B cell (primary cell): ENCODE results near the gene GEMIN5. TPM values are rescaled to one million over a fixed set of nuclear protein-coding genes. Genes with fewer than 3 reads are reported as not detected.
"Not testable (repeated sequence)": the region's sequence is repeated elsewhere in the genome, so short reads cannot be mapped to it uniquely, and the experiment has no call there.

Experiments used
- ATAC-seq: fragments of 200-7000 bp; cut with Tn5 transposase; one replicate; pipeline ENCODE4 v1.10.0; 2021; ENCODE audit warnings: low read depth, mild to moderate bottlenecking, moderate number of reproducible peaks, moderate library complexity
- CTCF ChIA-PET: fragments of 350-600 bp; sonication (Branson Sonifier 250); formaldehyde crosslinking; loops from one replicate; lab custom pipeline; 2021; ENCODE audit warnings: antibody characterized with exemption, inconsistent platforms; lab: Charles Lee
- POLR2A ChIA-PET: fragments of 350-600 bp; sonication (Branson Sonifier 250); formaldehyde crosslinking; loops from one replicate; lab custom pipeline; 2021; ENCODE audit warnings: antibody characterized with exemption; lab: Charles Lee
- DNase-seq: peaks from one replicate; pipeline ENCODE4 v3.0.0; 2013
- H2AFZ ChIP-seq: 2 replicates; pipeline ENCODE4 v1.6.1; 2012; ENCODE audit warnings: mild to moderate bottlenecking, low read depth, low read length; ENCODE audit not compliant: insufficient read depth, poor library complexity, severe bottlenecking
- H3K27ac ChIP-seq, 2 donors: 1 replicate in 1 of 2; 2 replicates in 1 of 2; pipeline ENCODE4 v1.5.1; 2012 to 2013; ENCODE audit warnings: low read length in 2 of 2, mild to moderate bottlenecking in 2 of 2, moderate library complexity in 1 of 2
- H3K27me3 ChIP-seq, 4 experiments: fragments of 200-600 bp in 1 of 4; sonication (generic) in 1 of 4; replicated peaks in 1 of 4; 1 replicate in 2 of 4; 2 replicates in 2 of 4; pipeline versions ENCODE4 v1.6.1 to v1.7.0; 2013 to 2016; ENCODE audit warnings: low read length in 3 of 4, mild to moderate bottlenecking in 2 of 4, mixed read lengths in 1 of 4, moderate library complexity in 1 of 4; ENCODE audit not compliant: insufficient read depth in 4 of 4, control insufficient read depth in 3 of 4; ENCODE audit errors: control extremely low read depth in 1 of 4
- H3K36me3 ChIP-seq, 2 experiments: replicated peaks in 1 of 2; 1 replicate in 1 of 2; 2 replicates in 1 of 2; pipeline versions ENCODE4 v1.6.1 to v1.7.1; 2013; ENCODE audit warnings: low read length in 1 of 2; ENCODE audit not compliant: insufficient read depth in 2 of 2, control insufficient read depth in 1 of 2; ENCODE audit errors: control extremely low read depth in 1 of 2, extremely low read depth in 1 of 2
- H3K4me1 ChIP-seq, 2 donors: fragments of 200-600 bp in 1 of 2; sonication (generic) in 1 of 2; 1 replicate in 1 of 2; 2 replicates in 1 of 2; pipeline versions ENCODE4 v1.5.1 to v1.6.1; 2013 to 2017; ENCODE audit warnings: low read length in 2 of 2; ENCODE audit not compliant: control insufficient read depth in 2 of 2, insufficient read depth in 2 of 2
- H3K4me2 ChIP-seq: replicated peaks from 2 replicates; pipeline ENCODE3; 2012; ENCODE audit warnings: mild to moderate bottlenecking, low read depth, low read length; ENCODE audit not compliant: poor library complexity, severe bottlenecking
- H3K4me3 ChIP-seq, 5 experiments: fragments of 200-600 bp in 1 of 5; sonication (generic) in 1 of 5; 1 replicate in 3 of 5; 2 replicates in 2 of 5; pipeline versions ENCODE4 v1.5.1 to v1.7.0; 2011 to 2016; ENCODE audit warnings: low read length in 4 of 5, mild to moderate bottlenecking in 4 of 5, low read depth in 2 of 5, control low read depth in 1 of 5, moderate library complexity in 1 of 5; ENCODE audit not compliant: insufficient read depth in 1 of 5; ENCODE audit errors: control extremely low read depth in 1 of 5, extremely low read depth in 1 of 5
- H3K79me2 ChIP-seq: fragments of 200-600 bp; sonication (generic); one replicate; pipeline ENCODE4 v1.6.0; 2016; ENCODE audit warnings: low read length; ENCODE audit not compliant: control insufficient read depth, insufficient read depth
- H3K9ac ChIP-seq: fragments of 200-600 bp; sonication (generic); 2 replicates; pipeline ENCODE4 v1.6.1; 2017; ENCODE audit warnings: mild to moderate bottlenecking, low read length, moderate library complexity
- H3K9me3 ChIP-seq, 3 donors: one replicate each; pipeline versions ENCODE4 v1.6.1 to v1.7.1; 2013; ENCODE audit warnings: low read length in 2 of 3; ENCODE audit not compliant: control insufficient read depth in 2 of 3, insufficient read depth in 1 of 3; ENCODE audit errors: control extremely low read depth in 1 of 3
- H4K20me1 ChIP-seq: 2 replicates; pipeline ENCODE4 v1.6.0; 2012; ENCODE audit warnings: mild to moderate bottlenecking, low read length; ENCODE audit not compliant: insufficient read depth, control insufficient read depth, poor library complexity, severe bottlenecking
- H3K27ac Mint-ChIP-seq: one replicate; pipeline ENCODE4 v1.8.0; 2021; ENCODE audit warnings: mixed read lengths
- H3K27me3 Mint-ChIP-seq: one replicate; pipeline ENCODE4 v1.8.0; 2021; ENCODE audit warnings: mixed read lengths
- H3K4me1 Mint-ChIP-seq: one replicate; pipeline ENCODE4 v1.8.0; 2021; ENCODE audit warnings: mixed read lengths
- H3K4me3 Mint-ChIP-seq: one replicate; pipeline ENCODE4 v1.8.0; 2021; ENCODE audit warnings: mixed read lengths
- H3K9me3 Mint-ChIP-seq: one replicate; pipeline ENCODE4 v1.8.0; 2022; ENCODE audit warnings: mixed read lengths; ENCODE audit not compliant: insufficient read depth
- CTCF ChIP-seq: fragments of 200-600 bp; IDR thresholded peaks from one replicate; pipeline ENCODE4 v1.8.0; 2022; ENCODE audit warnings: antibody characterized with exemption, mild to moderate bottlenecking
- EZH2 ChIP-seq: IDR thresholded peaks from 2 replicates; pipeline ENCODE4 v1.6.1; 2012; ENCODE audit warnings: borderline replicate concordance, low read depth, mild to moderate bottlenecking, moderate library complexity, low read length; ENCODE audit not compliant: insufficient read depth, poor library complexity, severe bottlenecking
- WGBS: methylation state at CpG from one replicate; pipeline ENCODE4 v1.1.5; 2013; ENCODE audit warnings: missing lambda C conversion rate; ENCODE audit not compliant: insufficient coverage; 5-methylcytosine and 5-hydroxymethylcytosine counted together
- intact Hi-C: fragments of 100-400 bp; cut with micrococcal nuclease; formaldehyde crosslinking; loops from one replicate; pipeline ENCODE4 v1.10.0; 2022
- polyA plus RNA-seq: library from polyadenylated mRNA; depleted of rRNA; stranded (reverse); fragments of >200 nt; gene quantifications from 2 replicates; pipeline ENCODE4 v1.2.3, GENCODE V29; 2012
- total RNA-seq, 2 donors: library from RNA; stranded (reverse); fragments of 120-200 nt in 1 of 2; gene quantifications; 1 replicate in 1 of 2; 2 replicates in 1 of 2; pipeline versions ENCODE4 v1.2.3 to v1.2.4, GENCODE V29; 2013 to 2022

GEMIN5 gene
- total and polyA plus RNA-seq, 2 donors (not counting 1 experiment from before 2014, with no cell fraction given), result 3.6 to 15.5 TPM

GRCh38 chr5:154916874-154917273 is 21.1 kb downstream of the GEMIN5 start:
- no peak for TF ChIP-seq CTCF
- no peak for TF ChIP-seq EZH2
- H3K4me3 Mint-ChIP-seq, result no peak overlapping the region
- Histone ChIP-seq H3K79me2 (no peaks in the 10 kb centered on the region), H4K20me1 (no peaks in the 10 kb centered on the region), H2AFZ (no peak overlapping the region), H3K27me3 (no peaks in the 10 kb centered on the region), H3K9me3 (no peaks in the 10 kb centered on the region), H3K27ac (no peak overlapping the region), H3K4me3 (no peak overlapping the region), H3K4me2 (no peak overlapping the region), H3K36me3 (peaks cover 15 to 50% of the 10 kb centered on the region in 2 experiments), H3K9ac (no peak overlapping the region), H3K4me1 (no peaks in the 10 kb centered on the region)
- H3K27me3 Mint-ChIP-seq, result no peaks in the 10 kb centered on the region
- ATAC-seq (no peak), DNase-seq (no peak)
- WGBS, result 100% methylated on average over 1 of the region's 3 CpGs
- CTCF ChIA-PET, result interaction anchor here (1.9 kb wide), 1 partner anchor 267 kb away, joined by 7 read pairs; no protein-coding TSS in a partner anchor
- H3K27ac Mint-ChIP-seq, result no peak overlapping the region
- H3K9me3 Mint-ChIP-seq, result no peaks in the 10 kb centered on the region
- POLR2A ChIA-PET, result interaction anchor here (0.5 kb wide), 1 partner anchor 297 kb away, joined by 10 read pairs; no protein-coding TSS in a partner anchor
- intact Hi-C loops, result no loop called here
- H3K4me1 Mint-ChIP-seq, result no peaks in the 10 kb centered on the region

- H3K4me1 Mint-ChIP-seq, intact Hi-C loops, H3K27me3 Mint-ChIP-seq, DNase-seq, H3K4me3 ChIP-seq, H2AFZ ChIP-seq, H3K4me3 Mint-ChIP-seq, H3K27me3 ChIP-seq, H3K27ac ChIP-seq, H3K27ac Mint-ChIP-seq, H3K4me1 ChIP-seq, H3K4me2 ChIP-seq, POLR2A ChIA-PET, H3K9me3 Mint-ChIP-seq, H3K9me3 ChIP-seq, CTCF ChIA-PET, ATAC-seq, H3K9ac ChIP-seq, H4K20me1 ChIP-seq, H3K79me2 ChIP-seq: not testable (repeated sequence)
- 100% methylated on average over 3 of the region's 7 CpGs for WGBS
- H3K36me3 ChIP-seq, result peaks cover 12 to 72% of the 10 kb centered on the region in 2 experiments
Measured at GRCh38 chr5:154905601-154906000, 32.4 kb downstream of the GEMIN5 start.
